C4-2B (cell line): ENCODE measurements around the gene APH1B.

ENCODE experiments used
- CTCF ChIP-seq: fragments of 450-650 bp; conservative IDR thresholded peaks from 2 replicates; pipeline ENCODE4 v1.5.1; 2017; ENCODE audit warnings: mild to moderate bottlenecking
- ZFX ChIP-seq: fragments of 450-650 bp; IDR thresholded peaks from 2 replicates; pipeline ENCODE4 v1.6.1; 2017

GRCh38 chr15:63347074-63347857, 69.9 kb downstream of the APH1B start:
- TF ChIP-seq CTCF (no peak), ZFX (no peak)
